Right cardiac atrium (tissue), 5 donors: Measurements from ENCODE around the gene THSD7B. TPM values are rescaled to one million over a fixed set of nuclear protein-coding genes. Genes with fewer than 3 reads are reported as not detected.
A peak's percentile ranks its signal among the peaks of the same experiment; 100 is the strongest.
"Not testable (repeated sequence)": the region's sequence is repeated elsewhere in the genome, so short reads cannot be mapped to it uniquely, and the experiment has no call there.

Source experiments
- ATAC-seq, 2 donors: fragments of 200-7000 bp; cut with Tn5 transposase; one replicate each; pipeline versions ENCODE4 v1.8.0 to v1.9.1; 2020; ENCODE audit warnings: moderate library complexity in 2 of 2, mild to moderate bottlenecking in 1 of 2
- DNase-seq, 3 donors: peaks; one replicate each; pipeline ENCODE4 v3.0.0-alpha.2; 2020
- H3K27ac ChIP-seq: one replicate; pipeline ENCODE4 v1.5.1; 2013; ENCODE audit warnings: mild to moderate bottlenecking, low read length, control low read depth, moderate library complexity
- H3K27me3 ChIP-seq: one replicate; pipeline ENCODE4 v1.6.1; 2013; ENCODE audit not compliant: control insufficient read depth, insufficient read depth
- H3K4me1 ChIP-seq: one replicate; pipeline ENCODE4 v1.6.1; 2013; ENCODE audit warnings: low read length; ENCODE audit not compliant: control insufficient read depth, insufficient read depth
- H3K4me3 ChIP-seq: one replicate; pipeline ENCODE4 v1.5.1; 2013; ENCODE audit warnings: low read length, control low read depth
- H3K9me3 ChIP-seq: one replicate; pipeline ENCODE4 v1.6.1; 2013; ENCODE audit warnings: low read length; ENCODE audit not compliant: control insufficient read depth
- WGBS: extraction: QIAGEN DNeasy Blood & Tissue Kit; methylation state at CpG from one replicate; pipeline ENCODE4 v1.1.7; 2013; 5-methylcytosine and 5-hydroxymethylcytosine counted together
- intact Hi-C, 4 donors: fragments of 100-400 bp; cut with DNase I; formaldehyde crosslinking; loops; one replicate each; pipeline versions ENCODE4 v1.11.0 to v1.14.0; 2022 to 2023
- polyA plus RNA-seq: library from polyadenylated mRNA; stranded (reverse); fragments of 200-250 nt; gene quantifications from one replicate; pipeline ENCODE4 v1.2.3, GENCODE V29; 2013
- total RNA-seq, 4 donors: library from RNA; stranded (reverse); fragmentation: NEBNext Ultra II Directional; extraction: Animal tissue kit (Norgen Biotek cat#: 25700); gene quantifications; one replicate each; pipeline ENCODE4 v1.2.1, GENCODE V29; 2021
- donor health status: healthy with polysubstance abuse.
- donor health status: DM: no; HTN: yes; CAD: no.
- donor health status: DM: no; HTN: no; CAD: no.
- donor health status: DM: no; HTN: yes; CAD: no; lungs with severe emphysema.
- donor health status: DM: yes; HTN: yes; CAD: no.

Gene THSD7B
- total and polyA plus RNA-seq, 5 donors, result 0.14 to 0.76 (median 0.19) TPM

DNA sequence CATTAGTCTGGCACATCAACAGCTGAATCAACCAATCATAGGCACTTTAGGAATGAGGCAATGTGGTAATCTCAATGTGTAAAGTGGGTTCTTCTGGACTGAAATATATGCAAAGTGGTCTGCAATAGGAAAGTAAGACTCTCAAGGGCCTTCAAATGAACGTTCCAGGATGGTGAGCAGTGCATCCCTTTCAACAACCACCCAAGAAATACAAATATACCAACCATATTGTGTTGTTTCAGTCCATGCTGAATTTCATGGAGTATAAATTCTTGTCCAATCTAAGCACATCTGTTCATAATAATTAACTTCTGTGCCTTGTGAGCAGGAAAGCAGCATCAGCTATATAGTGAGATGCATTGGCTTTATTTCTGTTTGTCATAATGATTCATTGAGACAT lies 556.2 kb downstream of the THSD7B start:
- DNase-seq (no peak), ATAC-seq (no peak)
- Histone ChIP-seq H3K9me3 (no peaks in the 10 kb centered on the region), H3K4me3 (no peak overlapping the region), H3K4me1 (no peaks in the 10 kb centered on the region), H3K27me3 (no peaks in the 10 kb centered on the region), H3K27ac (no peak overlapping the region)
- 31% methylated on average over 1 of the region's 1 CpG for WGBS
- intact Hi-C loops, result no loop called here

DNA sequence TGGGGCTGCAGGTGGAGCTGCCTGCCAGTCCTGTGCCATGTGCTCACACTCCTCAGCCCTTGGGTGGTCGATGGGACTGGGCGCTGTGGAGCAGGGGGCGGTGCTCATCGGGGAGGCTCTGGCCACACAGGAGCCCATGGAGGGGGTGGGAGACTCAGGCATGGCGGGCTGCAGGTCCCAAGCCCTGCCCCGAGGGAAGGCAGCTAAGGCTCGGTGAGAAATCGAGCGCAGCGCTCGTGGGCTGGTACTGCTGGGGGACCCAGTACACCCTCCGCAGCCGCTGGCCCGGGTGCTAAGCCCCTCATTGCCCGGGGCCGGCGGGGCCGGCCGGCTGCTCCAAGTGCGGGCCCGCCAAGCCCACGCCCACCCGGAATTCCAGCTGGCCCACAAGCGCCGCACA lies 566.2 kb downstream of the THSD7B start:
- H3K4me1 ChIP-seq, H3K27ac ChIP-seq, intact Hi-C loops, H3K4me3 ChIP-seq, H3K27me3 ChIP-seq, ATAC-seq, H3K9me3 ChIP-seq: not testable (repeated sequence)
- peak in 1 of 3 donors; percentile 44 for DNase-seq
- 96% methylated on average over 25 of the region's 25 CpGs for WGBS

DNA sequence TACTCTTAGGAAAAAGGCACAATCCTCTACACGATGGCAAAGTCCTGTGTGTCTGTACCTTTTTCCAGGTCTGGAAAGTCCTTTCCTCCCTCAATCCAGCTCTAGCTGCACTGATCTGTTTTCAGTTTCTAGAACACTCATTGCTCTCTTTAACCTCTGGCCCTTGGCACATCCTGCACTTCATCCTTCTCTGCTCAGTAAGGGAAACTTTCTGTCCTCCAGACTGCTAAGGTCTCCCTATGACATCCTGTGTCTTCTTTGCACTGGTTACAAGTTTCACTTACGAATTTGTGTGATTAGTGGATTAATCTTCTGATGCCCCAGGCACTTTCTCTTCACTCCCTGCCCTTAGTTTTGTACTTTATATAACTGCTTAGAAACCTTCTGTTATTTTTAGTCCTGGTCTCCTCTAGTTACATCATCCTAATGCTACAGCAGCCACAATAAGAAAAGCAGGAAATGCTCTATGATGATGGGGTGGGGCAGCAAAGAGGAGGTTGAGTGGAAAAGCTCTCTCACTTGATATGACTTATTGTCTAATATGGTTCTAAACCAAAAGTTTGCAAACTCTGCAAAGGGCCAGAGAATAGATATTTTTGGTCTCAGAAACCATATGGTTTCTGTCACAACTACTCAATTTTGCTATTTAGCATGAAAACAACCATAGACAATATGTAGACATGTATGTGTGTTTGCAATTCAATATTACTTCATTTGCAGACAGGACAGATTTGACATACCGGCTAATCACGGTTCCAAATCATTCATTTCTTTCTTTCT lies 568.2 kb downstream of the THSD7B start:
- DNase-seq (no peak), ATAC-seq (peak in 1 of 2 donors; percentile 31)
- Histone ChIP-seq H3K27ac (no peak overlapping the region), H3K4me3 (no peak overlapping the region), H3K9me3 (no peaks in the 10 kb centered on the region), H3K27me3 (no peaks in the 10 kb centered on the region), H3K4me1 (no peaks in the 10 kb centered on the region)
- 42% methylated on average over 4 of the region's 4 CpGs for WGBS
- intact Hi-C loops, result no loop called here

DNA sequence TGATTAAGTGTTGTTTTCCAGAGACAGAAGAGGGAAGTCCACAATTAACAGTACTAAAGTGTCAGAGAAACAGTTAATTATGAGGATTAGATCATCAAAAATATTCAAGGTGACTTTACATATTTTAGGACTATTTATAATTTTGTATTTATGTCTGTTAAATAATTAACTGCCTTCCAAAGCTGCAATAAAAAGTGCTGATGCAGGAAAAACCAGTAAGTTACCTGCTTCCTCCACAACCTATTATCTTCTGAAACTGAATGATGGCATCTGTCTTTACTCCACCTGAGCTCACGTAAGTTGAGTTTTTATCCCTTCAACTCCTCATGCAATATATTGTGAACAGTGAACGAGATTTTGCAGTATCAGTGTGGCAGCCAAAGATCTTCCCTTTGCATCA lies 570.7 kb downstream of the THSD7B start:
- Histone ChIP-seq H3K9me3 (no peaks in the 10 kb centered on the region), H3K27ac (no peak overlapping the region), H3K27me3 (no peaks in the 10 kb centered on the region), H3K4me1 (no peaks in the 10 kb centered on the region), H3K4me3 (no peak overlapping the region)
- WGBS, result 77% methylated on average over 2 of the region's 2 CpGs
- ATAC-seq (no peak), DNase-seq (no peak)
- intact Hi-C loops, result no loop called here

DNA sequence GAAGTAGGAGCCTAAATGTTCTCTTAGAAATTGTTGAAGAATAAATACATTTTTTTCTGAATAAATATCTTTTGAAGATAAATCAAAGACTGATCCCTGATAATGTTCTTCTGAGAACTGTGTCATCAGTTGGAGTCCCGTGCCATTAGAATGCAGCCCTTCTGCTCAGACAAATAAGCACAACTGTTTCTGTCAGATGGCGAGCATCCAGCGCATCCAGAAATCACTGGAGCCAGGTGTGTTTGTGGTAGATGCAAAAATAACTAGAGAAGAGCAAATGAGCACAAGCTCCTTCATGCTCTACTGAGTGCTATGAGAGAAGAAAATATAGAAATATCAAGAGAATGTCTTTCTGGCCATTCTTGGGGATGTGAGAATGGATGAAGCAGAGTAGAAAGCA lies 573.7 kb downstream of the THSD7B start:
- 88% methylated on average over 3 of the region's 3 CpGs for whole genome bisulfite sequencing
- Histone ChIP-seq H3K9me3 (no peaks in the 10 kb centered on the region), H3K27ac (no peak overlapping the region), H3K4me3 (no peak overlapping the region), H3K4me1 (no peaks in the 10 kb centered on the region), H3K27me3 (no peaks in the 10 kb centered on the region)
- intact Hi-C loops, result no loop called here
- ATAC-seq (no peak), DNase-seq (no peak)

DNA sequence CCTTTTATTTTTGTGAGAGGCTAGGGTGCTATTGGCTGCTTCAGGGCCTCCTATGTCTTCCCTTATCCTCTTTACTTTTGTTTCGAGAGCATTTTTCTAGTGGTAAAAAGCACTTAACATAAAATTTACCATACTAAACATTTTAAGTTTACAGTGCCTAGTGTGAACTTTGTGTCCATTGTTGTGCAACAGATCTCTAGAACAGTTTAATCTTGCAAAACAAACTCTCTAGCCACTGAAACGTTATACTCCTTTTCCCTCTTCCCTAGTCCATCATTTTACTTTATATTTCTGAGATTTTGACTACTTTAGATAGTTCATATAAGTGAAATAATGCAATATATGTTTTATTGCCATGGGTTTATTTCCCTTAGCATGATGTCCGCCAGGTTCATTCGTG lies 580.6 kb downstream of the THSD7B start:
- no peak for ATAC-seq
- H3K4me1 ChIP-seq, result no peaks in the 10 kb centered on the region
- H3K27ac ChIP-seq, result no peak overlapping the region
- no peak for DNase-seq
- H3K27me3 ChIP-seq, result no peaks in the 10 kb centered on the region
- no peaks in the 10 kb centered on the region for H3K9me3 ChIP-seq
- intact Hi-C loops, result no loop called here
- H3K4me3 ChIP-seq, result no peak overlapping the region
- 73% methylated on average over 4 of the region's 4 CpGs for WGBS

DNA sequence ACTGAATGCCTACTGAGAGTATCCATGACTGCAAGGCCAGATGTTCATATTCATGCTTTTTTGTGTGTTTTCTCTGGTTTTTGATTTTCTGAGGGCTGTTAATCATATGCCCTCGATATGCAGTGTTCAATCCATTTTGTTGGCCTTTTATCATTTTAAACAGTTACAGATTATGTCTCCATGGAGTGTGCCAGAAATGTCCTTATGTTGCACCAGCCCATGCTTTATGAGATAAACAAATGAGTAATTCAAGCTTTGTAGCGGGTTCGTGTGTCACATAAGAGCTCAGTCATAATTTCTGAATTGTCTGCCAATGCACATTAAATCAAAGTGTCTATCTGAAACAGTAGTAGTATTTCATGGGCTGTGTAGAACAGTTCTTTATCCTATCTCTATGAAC lies 583.0 kb downstream of the THSD7B start:
- Histone ChIP-seq H3K4me3 (no peak overlapping the region), H3K27ac (no peak overlapping the region), H3K27me3 (no peaks in the 10 kb centered on the region), H3K9me3 (no peaks in the 10 kb centered on the region), H3K4me1 (no peaks in the 10 kb centered on the region)
- intact Hi-C loops, result no loop called here
- no peak for DNase-seq
- 72% methylated on average over 3 of the region's 3 CpGs for WGBS
- ATAC-seq, result no peak

DNA sequence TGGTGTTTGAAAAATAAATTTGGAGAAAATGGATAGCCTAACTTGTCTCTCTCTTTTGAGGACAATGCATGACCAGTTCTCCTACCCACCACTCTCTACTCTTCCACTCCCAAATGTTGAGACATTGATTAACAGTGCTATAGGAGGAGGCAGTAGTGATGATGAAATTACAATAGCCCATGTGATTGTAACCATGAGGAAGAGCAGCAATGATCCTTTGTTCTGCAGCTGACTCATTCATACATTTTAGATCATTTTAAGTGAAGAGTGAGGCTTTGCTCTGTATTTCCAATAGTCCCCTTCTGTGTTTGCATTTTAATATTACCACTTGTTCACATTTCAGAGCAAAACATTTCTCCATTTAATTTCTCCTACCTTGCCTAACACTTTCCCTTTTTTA lies 592.3 kb downstream of the THSD7B start:
- H3K27ac ChIP-seq, result no peak overlapping the region
- ATAC-seq (no peak), DNase-seq (no peak)
- no peak overlapping the region for H3K4me3 ChIP-seq
- H3K4me1 ChIP-seq, result no peaks in the 10 kb centered on the region
- intact Hi-C loops, result no loop called here
- H3K9me3 ChIP-seq, result no peaks in the 10 kb centered on the region
- H3K27me3 ChIP-seq, result no peaks in the 10 kb centered on the region

DNA sequence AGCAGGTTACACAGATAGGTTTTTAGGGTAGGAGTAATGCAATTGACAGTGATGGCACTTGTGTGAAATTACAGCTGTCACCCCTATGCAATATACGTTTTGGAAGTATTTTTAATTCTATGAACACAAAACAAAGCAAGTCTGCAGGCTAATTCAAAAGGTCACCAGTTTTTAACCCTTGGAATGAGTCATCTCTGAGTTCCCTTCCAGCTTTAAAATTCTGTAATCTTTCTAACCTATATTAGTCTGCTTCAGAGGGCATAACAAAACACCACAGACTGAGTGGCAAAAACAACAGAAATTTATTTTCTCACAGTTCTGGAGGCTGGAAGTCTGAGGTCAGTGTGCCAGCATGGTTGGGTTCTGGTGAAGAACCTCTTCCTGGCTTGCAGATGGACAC lies 602.0 kb downstream of the THSD7B start:
- ATAC-seq, result no peak
- intact Hi-C loops, result no loop called here

DNA sequence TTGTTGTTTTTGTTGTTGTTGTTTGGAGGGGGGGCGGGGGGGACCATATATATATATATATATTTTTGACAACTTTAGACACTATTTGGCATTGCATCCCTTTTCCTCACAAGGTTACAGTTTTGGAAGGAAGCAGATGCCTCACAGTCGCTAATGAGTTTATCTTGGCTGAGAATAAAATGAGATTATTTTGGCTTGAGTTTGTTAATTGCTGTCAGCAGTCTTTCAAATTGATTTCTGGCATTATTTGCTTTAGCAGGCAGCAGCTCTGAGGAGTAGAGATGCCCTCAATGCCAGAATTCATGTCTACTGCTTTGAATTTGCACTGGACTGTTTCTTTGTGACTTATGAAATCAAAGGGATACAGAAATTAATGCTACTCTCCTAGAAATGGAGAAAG lies 603.8 kb downstream of the THSD7B start:
- H3K9me3 ChIP-seq, result no peaks in the 10 kb centered on the region
- no peaks in the 10 kb centered on the region for H3K27me3 ChIP-seq
- WGBS, result 36% methylated on average over 2 of the region's 2 CpGs
- no peak overlapping the region for H3K4me3 ChIP-seq
- no peaks in the 10 kb centered on the region for H3K4me1 ChIP-seq
- DNase-seq (no peak), ATAC-seq (no peak)
- intact Hi-C loops, result no loop called here
- H3K27ac ChIP-seq, result no peak overlapping the region

More for the DNA sequence above, 602.0 kb downstream of the THSD7B start:
- H3K27ac ChIP-seq, result no peak overlapping the region
- H3K4me1 ChIP-seq, result no peaks in the 10 kb centered on the region
- H3K4me3 ChIP-seq, result no peak overlapping the region
- DNase-seq, result no peak
- no peaks in the 10 kb centered on the region for H3K9me3 ChIP-seq
- H3K27me3 ChIP-seq, result no peaks in the 10 kb centered on the region
- WGBS, result 18% methylated on average over 1 of the region's 1 CpG

DNA sequence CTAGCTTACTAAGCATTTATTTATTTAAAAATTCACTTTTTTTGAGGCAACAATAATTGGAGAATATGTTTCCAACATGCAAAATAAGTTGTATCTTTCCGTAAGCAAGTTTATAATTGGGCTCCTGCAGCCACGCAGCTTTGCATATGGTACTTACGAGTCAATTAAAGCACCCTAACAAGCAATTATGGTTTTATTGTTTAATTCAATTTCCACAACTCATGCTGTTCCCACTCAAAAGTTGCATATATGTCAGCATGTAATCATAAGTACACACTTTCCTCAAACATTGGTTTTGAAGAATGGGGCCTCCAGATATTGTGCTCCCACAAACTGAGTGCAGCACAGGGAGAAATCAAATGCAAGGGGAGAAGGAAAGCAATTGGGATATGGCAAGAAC lies 613.8 kb downstream of the THSD7B start:
- intact Hi-C loops, result no loop called here
- ATAC-seq (no peak), DNase-seq (no peak)
- Histone ChIP-seq H3K4me1 (no peaks in the 10 kb centered on the region), H3K27ac (no peak overlapping the region), H3K27me3 (no peaks in the 10 kb centered on the region), H3K4me3 (no peak overlapping the region), H3K9me3 (no peaks in the 10 kb centered on the region)
- WGBS, result 91% methylated on average over 3 of the region's 3 CpGs

DNA sequence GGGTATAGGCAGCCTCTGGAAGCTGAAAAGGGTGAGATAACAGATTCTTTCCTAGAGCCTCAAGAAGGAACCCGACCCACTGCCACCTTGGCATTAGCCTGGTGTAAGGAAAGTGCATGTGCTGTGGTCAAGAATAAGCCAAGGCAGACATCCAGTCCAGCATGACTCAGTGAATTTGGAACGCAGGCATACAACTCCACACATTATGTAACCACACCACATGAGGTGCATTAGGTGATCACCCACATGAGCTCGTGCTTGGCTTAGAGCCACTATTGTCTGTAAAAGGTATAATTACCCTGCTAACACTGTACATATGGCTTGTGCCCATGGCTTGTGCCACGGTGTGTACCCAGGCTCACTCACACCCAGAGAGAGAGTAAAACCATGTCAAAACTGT lies 615.3 kb downstream of the THSD7B start:
- ATAC-seq, result no peak
- DNase-seq, result no peak
- H3K27ac ChIP-seq, result no peak overlapping the region
- H3K27me3 ChIP-seq, result no peaks in the 10 kb centered on the region
- H3K4me3 ChIP-seq, result no peak overlapping the region
- H3K9me3 ChIP-seq, result no peaks in the 10 kb centered on the region
- no peaks in the 10 kb centered on the region for H3K4me1 ChIP-seq
- WGBS, result 44% methylated on average over 4 of the region's 4 CpGs
- intact Hi-C loops, result no loop called here
